DMS153 treated with DMSO at 0.1 percent for 48 hours (cell line): ENCODE results near the gene PSMC4.
A peak's percentile ranks its signal among the peaks of the same experiment; 100 is the strongest.

Experiments used
- DNase-seq: peaks from one replicate; lab custom pipeline; 2025; ENCODE audit not compliant: unreplicated experiment; lab: John Stamatoyannopoulos, UW

PSMC4 gene

DNA sequence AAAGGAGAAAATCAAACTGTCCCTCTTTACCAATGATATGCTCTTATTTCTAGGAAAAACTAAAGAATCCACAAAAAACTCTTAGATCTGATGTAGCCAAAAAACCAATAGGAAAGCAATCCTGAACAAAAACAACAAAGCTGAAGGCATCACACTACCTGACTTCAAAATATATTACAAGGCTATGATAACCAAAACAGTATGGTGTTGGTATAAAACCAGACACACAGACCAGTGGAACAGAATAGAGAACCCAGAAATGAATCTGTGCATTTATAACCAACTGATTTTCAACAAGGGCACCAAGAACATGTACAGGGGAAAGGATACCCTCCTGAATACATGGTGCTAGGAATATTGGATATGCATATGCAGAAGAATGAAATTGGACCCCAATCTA lies 16.2 kb downstream of the PSMC4 start:
- DNase-seq: no peak

DNA sequence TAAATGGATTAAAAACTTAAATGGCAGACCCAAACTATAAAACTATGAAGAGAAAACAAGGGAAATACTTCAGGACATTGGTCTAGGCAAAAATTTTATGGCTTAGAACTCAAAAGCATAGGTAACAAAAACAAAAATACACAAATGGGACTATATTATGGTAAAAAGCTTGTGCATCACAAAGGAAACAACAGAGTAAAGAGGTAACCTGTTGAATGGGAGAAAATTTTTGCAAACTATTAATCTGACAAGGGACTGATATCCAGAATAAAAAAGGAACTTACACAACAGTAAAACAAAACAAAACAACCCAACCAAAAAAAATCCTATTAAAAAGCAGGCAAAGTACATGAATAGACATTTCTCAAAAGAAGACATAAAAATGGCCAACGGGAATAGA lies 16.6 kb downstream of the PSMC4 start:
- no peak for DNase-seq

DNA sequence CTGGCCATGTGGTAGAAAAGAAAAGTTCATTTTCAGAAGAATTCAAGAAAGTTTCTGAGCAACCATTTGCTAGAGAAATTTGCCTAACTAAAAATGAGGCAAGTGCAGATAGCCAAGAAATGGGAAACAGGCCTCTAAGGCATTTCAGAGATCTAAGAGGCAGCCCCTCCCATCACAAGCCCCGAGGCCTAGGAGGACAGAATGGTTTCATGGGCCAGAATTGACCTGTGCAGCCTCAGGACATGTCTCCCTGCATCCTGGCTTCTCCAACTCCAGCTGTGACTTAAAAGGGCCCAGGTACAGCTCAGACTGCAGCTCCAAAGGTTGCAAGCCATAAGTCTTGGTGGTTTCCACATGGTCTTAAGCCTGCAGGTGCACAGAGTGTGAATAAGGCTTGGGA lies 22.6 kb downstream of the PSMC4 start:
- DNase-seq: no peak

DNA sequence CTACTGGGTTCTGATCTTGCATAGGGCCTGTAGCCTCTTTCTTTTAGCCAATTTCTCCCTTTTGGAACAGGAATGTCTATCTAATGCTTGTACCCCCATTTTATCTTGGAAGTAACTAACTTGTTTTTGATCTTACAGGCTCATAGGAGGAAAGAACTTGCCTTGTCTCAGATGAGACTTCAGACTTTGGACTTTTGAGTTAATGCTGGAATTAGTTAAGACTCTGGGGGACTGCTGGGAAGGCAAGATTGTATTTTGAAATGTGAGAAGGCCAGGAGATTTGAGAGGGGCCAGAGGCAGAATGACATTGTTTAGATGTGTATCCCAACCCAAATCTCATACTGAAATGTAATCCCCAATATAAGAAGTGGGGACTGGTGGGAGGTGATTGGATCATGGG lies 23.4 kb downstream of the PSMC4 start:
- DNase-seq: no peak

DNA sequence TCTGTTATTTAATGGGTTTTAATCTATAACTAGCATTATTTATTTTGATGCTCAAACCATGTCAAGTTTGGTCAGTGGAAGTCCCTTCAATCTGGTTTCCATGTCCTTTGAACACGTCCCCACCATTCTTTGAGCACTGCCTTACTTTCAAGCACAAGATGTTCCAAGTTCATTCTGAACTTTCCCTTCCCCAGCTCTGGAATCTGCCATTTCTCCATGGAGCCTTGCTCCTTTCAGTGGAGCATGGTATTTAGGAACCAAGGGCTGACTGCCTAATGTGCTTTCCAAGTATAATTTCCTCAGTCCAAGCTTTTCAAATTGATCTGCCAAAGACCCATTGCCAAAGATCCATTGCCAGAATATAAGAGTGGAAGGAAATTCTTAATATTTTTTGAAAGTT lies 24.8 kb downstream of the PSMC4 start:
- no peak for DNase-seq

DNA sequence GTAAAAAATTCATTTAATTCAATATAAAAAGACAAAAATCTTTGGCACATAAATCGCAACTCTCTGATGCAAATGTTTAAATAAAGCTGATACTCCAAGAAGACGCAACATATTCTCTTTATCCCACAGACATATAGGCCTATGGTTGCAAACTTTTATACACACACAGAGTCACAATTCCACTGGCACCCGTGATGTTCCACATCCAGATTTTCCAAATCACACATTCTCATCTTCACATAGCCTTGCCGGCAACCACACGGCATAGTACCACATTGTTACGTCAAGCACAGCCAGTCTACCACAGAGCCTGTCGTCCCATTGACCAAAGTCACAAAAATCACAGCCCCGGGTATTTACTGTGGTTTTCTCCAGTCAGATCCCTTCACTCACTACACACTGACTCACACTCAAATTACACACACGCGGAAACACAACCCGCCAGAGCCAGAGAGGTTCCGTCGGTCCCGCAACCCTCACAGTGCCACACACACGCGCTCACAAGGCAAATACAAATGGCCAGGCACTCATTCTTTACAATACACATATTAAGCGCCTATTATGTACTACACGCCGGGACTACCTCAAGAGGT lies 25.3 kb downstream of the PSMC4 start:
- no peak for DNase-seq

DNA sequence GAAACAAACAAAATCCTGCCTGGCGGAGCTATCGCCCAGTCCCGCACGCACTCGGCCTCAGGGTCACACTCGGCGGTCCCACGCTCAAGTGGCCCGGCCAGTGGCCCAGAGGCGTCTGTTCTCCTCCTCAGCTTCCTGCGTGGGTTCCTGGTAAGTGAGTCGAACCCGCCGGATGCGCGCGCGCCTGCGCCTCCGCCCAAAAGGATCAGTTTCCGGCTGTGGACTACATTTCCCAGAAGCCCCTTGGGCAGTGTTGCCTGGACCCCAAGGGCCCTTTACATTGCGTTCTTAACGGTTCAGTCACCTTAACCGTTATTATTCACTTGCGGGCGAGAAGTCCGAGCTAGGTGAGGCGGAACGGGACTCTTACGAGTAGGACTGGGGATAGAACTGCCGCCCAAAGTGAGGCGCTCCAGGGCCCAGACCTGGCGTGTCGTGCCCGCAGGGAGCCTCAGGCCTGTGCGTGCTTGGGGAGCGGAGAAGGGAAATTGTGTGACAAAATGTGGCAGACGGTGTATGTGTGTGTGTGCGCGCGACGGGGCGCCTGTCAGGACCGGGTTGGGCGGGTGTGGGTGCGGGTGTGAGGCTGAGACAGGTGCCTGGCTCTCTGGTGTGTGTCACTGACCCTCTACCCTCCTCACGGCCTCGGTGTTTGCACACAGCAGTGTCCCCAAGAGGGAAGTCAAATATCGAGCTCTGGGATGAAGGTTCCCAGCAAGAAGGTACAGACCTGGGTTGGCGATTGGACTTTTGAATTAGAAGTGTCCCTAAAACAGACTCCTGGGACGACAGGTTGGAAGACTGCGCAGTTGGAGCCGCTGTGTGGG lies 26.1 kb downstream of the PSMC4 start, which contains the start of gene ZNF546:
Gene ZNF546, plus strand, starts transcription at position 250 of the 827 bp plus-strand sequence. CDS start 1,267 bp downstream, outside the sequence.
- peak; percentile 66 for DNase-seq

DNA sequence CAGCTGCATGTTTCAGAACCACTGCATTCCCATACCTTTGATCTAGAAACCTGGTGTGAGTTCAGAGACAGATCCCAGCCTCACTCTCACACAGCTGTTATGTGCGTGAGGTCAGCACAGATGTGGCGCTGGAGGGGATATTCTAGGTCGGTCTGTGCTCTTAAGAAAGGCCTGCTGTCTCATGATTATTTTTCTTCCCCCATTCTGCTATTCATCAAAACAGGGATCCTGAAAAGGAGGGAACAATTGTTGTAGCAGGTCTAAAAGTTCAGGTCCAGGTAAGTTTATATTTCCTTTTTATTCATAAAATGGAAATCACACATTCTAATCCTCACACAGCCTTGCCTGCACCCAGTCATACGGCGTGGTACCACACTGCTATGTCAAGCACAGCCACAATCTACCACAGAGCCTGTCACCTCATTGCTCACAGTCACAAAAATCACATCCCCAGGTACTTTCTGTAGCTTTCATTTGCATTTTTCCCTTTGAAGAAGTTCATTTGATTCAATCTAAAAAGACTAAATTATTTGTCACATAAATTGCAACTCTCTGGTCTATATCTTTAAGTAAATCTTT lies 26.8 kb downstream of the PSMC4 start:
- no peak for DNase-seq

DNA sequence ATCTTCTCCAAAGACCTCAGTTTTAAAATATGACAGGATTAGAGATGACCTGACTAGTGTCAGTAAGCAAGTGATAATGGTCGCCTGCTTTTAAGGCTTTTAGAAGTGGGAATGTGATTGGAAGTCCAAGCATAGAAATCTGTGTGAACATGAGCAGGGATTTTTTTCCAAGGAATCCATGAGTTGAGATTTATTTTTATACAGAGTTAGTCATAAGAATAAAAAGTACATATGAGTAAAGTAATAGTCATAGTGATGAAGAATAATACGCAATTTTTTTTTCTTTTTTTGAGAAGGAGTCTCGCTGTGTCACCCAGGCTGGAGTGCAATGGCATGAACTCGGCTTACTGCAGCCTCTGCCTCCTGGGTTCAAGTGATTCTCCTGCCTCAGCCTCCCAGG lies 27.5 kb downstream of the PSMC4 start:
- DNase-seq: no peak

DNA sequence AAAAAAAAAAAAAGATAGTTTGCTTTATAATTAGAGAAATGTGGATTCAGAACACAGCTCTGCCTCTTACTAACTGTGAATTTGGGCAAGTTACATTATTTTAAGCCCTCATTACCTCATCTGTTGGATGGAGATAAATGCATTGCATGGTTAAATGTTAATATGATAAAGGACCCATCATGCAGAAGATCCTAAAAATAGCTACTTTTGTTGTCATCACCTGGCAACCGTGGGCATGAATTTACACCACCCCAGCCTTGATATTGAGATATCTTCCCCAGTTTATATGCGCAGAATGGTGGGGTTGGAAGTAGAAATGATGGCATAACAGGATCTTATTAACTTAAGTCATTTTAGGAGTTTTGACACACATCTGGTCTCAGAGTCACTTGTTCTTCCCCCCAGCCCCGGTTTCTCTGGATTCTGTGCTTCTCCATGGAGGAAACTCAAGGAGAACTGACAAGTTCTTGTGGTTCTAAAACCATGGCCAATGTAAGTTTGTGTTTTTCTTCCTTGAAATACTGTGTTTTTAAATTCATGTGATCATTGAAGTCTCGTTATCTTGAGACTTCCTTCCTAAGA lies 34.8 kb downstream of the PSMC4 start:
- DNase-seq: no peak

DNA sequence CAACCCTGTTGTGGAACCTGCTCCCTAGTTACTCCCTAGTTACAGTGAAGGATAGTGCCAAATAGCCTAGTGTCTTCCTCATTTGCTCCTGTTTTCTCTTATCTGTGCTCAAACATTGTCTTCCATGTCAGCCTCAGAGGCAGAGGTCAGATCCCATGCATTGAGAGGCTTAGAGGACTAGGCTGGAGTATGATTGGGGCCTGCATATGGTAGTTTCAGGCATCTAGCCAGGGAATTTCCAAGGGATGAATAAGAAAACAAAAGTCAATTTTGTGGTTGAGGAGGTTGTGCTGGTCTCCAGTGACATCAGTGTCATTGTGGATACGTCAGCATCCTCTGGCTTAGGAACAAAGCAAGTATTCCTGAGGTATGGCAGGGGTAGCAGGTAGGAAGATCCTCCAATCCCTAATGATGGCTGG lies 35.3 kb downstream of the PSMC4 start:
- no peak for DNase-seq

DNA sequence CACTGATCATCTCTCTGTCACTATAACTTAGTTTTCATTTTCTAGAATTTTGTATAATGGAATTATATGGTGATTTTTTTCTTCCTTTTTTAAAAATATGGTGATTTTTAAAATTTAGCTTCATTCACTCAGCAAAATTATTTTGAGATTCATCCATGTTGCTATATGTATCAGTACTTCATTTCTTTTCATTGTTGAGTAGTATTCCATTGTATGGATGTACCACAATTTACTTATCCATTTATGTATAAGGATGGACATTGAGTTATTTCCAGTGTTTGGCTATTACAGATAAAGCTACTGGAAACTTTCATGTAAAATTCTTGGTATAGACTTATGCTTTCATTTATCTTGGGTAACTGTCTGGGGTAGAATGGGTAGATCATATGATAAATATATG lies 38.7 kb downstream of the PSMC4 start:
- no peak for DNase-seq

DNA sequence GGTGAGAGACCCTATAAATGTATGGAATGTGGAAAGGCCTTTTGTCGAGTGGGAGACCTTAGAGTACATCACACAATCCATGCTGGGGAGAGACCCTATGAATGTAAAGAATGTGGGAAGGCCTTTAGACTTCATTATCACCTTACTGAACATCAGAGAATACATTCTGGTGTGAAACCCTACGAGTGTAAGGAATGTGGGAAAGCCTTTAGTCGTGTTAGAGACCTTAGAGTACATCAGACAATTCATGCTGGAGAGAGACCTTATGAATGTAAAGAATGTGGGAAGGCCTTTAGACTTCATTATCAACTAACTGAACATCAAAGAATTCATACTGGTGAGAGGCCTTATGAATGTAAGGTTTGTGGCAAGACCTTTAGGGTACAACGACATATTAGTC lies 43.0 kb downstream of the PSMC4 start:
- DNase-seq: no peak

DNA sequence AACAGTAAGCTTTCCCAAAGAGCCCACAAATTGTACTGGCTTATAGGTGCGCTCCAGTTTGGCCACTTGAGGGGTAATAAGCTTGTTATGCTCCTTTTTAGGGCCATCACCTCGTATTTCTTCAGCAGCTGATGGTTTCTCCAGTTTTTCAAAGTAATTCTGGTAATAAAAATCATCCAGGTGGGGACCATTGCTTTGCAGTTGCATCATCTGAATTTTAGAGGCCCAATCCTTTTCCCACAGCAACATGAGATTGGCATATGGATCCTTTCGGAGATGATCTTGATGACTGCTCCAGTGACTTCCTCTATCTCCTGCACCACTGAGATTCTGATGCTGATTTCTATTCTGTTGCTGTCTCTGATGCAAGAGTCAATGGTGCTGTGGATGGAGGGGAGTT lies 53.0 kb downstream of the PSMC4 start:
- no peak for DNase-seq

DNA sequence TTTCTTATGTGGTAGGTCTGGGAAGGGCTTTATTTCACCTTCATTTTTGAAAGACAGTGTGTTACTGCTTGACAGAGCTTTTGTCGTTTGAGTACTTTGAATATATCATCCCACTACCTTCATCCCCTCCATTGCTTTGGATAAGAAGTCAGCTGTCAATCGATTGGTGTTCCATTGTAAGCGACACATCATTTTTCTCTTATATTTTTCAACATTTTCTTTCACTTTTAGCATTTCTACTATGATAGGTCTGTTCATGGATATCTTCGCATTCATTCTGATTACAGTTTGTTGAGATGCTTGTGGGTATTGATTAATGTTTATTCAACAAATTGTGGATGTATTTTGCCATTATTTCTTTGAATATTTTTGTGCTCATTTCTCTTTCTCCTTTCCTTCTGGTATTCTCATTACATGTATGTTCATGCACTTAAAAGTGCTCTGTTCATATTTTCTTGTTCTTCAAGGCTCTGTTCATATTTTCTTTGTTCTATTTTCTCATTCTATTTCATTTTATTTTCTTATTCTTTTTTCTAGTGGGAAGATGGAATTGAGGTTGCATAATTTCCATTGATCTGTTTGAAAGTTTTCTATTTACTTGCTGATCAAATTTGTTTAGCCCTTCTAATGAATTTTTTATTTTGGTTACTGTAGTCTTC lies 55.1 kb downstream of the PSMC4 start:
- DNase-seq: no peak

DNA sequence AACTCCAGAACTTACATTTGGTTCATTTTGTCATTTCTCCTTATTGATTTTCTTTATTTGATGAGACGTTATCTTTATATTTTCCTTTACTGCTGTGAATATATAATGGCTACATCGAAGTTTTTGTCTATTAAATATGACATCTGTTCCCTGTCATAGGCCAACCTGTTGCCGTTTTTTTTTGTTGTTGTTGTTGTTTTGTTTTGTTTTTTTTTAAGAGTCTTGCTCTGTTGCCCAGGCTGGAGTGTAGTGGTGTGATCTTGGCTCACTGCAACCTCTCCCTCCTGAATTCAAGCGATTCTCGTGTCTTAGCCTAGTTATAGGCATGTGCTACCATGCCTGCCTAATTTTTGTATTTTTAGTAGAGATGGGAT lies 55.6 kb downstream of the PSMC4 start:
- DNase-seq: no peak
